HTR-8/SVneo (cell line): ENCODE results near the gene BABAM2.
A peak's percentile ranks its signal among the peaks of the same experiment; 100 is the strongest.

Experiments used
- DNase-seq: peaks from one replicate; pipeline ENCODE4 v3.0.0; 2011; ENCODE audit warnings: low spot score, mixed read lengths; ENCODE audit not compliant: insufficient read length
- FAIRE-seq: peaks from 2 replicates; lab custom pipeline; 2011; peaks lifted over from hg19 to GRCh38; lab: Jason Lieb, UNC

Gene BABAM2

DNA sequence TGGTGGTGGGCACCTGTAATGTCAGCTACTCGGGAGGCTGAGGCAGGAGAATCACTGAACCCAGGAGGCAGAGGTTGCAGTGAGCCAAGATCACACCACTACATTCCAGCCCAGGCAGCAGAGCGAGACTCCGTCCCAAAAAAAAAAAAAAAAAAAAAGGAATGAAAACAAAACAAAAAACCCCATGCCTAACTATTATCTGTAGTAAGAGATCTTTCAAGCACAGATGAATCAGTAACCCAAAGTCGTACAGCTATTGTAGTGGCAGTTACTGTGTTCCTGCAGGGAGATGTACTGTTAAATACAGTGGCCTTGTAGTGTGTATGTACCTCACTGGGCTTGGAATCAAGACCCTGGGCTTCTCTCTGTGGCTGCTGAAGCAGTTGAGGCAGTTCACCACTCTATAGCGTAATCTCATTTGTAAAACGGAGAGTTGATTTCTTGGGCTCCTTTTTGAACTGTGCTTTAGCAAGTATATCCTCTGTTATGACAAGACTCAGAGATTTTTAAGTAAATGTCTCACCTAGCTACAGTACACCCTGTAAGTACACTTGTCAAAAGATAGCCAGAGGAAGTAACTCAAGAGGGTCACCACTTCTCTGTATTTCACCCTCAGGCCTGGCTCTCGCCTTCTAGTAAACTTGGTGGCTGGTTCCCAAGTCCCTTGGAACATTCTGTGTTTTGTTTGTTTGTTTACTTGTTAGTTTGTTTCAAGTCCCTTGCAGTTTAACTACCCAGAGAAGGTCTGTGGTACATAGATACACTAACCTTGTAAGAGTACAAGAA lies 392.5 kb downstream of the BABAM2 start:
- DNase-seq (no peak), FAIRE-seq (no peak)

DNA sequence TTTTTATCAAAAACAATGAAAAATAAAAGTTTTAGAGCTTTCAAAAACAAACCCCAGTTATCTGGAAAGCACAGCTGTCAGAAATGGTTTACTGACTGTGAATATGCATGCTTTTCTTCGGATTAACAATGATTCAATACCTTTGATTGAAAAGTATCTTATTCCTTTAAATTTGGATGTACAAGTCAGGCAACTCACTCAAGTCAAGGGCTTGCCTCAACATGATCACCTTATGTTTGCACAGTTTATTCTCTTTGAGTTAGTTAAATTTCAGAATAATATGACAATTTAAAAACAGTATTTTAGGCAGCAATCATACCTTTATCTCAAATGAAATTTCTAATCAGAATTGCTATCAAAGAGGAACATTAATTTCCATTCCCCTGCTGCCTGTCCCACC lies 393.3 kb downstream of the BABAM2 start:
- no peak for FAIRE-seq
- no peak for DNase-seq

DNA sequence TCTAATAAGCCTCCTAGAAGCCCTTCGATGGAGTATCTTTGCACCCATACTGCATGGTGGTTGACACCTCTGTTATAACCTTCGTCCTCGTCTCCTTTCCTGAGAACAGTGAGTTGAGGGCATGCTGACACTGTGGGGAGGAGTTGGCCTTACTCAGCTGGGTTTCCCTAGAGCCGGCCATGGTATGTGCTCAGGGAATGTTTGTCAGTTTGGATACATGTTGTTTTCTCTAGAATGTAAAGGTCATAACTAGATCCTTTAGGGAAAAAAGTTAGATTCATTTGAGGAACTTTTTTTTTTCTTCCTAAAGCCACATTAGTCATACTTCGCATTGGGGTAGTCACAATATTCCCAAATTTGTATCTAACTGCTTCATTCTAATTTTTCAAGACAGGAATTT lies 396.1 kb downstream of the BABAM2 start:
- DNase-seq (no peak), FAIRE-seq (no peak)

DNA sequence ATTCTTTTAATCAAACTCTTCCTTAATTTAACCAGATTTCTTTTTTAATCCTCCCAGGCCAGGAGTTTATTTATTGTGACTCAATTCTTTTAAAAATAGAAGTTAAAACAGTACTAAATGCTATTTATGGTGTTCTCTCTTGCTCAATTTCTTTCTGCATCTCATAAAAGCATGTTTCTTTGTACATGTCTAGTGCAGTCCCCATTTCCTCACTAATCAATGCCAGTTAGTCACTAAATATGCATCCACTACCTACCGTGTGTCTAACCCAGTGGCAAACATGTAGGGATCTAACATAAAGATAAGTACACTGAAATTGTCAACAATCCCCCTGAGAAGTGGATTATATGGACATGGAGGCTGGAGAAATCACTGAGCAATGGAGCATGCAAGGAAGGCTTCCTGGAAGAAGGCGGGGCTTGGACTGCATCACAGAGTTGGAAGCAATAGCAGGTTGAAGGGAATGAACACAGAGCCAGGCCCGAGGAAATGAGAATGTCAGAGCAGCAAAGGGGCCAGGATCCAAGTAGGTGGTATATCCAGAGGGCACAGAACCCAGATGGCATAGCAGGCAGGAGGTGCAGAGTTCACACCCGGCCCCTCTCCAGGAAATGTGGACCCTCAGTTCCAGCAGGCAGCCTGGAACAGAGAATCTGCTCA lies 396.9 kb downstream of the BABAM2 start:
- FAIRE-seq (no peak), DNase-seq (no peak)

DNA sequence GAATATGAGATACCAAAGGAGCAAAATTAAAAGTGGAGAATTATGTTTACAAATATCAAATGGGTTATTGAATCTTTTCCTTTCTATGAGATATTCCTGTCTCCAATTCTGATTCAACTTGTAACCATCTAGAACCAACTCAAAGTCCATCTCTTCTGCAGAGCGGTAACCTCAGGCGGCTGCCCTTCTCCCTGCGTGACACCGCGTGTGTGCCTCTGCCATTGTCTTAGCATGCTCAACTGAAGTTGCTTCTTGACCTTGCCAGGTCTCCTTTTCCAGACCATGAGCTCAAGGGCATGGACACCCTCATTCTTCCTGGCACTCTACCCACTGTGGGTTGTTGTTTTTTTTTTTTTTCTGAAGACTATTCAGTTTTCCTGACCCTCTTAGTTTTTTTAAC lies 398.1 kb downstream of the BABAM2 start:
- DNase-seq (no peak), FAIRE-seq (no peak)

DNA sequence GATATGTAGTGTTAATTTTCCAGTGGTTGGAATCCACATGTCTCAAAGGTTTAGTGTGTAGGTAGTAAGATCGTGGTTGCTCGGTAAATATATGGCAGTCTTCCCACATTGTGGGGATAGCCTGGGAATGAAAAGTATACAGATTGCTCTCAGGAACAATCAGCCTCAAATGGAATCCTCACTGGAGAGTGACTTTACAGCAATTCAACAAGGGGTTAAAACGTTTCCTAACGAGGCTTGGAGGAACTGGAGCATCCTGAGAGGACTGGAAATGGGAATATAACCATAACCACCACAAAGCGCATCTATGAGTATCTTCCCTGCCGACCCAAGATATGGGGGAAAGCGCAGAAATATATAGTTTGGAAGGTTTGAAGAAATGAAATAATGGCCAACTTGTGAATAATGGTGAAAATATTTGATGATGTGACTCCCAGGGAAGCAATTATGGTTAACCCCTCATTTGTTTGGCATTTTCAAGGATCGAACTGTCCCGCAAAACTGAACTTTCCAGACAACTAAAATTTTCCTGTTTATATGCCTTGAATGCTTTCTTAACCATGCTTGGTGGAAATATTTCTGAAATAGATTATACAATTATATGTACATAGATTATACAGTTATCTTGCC lies 401.4 kb downstream of the BABAM2 start:
- no peak for FAIRE-seq
- no peak for DNase-seq

DNA sequence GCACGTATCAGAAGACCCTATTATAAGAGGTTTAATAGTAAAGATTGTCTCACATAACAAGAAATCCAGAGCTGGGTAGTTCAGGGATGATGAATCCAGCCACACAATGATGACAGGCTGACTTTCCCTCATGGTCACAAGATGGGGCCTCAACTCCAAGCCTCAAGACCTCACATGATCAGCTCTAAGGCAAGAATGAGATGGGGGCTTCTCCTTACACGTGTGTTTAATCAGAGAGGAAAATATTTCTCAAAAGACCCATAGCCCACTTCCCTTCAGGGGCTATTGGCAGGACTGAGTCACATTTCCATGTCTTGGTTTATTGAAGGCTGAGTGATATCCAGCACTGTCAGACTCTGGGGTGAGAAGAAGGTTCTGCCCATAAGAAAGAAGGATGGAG lies 402.0 kb downstream of the BABAM2 start:
- FAIRE-seq (no peak), DNase-seq (no peak)

DNA sequence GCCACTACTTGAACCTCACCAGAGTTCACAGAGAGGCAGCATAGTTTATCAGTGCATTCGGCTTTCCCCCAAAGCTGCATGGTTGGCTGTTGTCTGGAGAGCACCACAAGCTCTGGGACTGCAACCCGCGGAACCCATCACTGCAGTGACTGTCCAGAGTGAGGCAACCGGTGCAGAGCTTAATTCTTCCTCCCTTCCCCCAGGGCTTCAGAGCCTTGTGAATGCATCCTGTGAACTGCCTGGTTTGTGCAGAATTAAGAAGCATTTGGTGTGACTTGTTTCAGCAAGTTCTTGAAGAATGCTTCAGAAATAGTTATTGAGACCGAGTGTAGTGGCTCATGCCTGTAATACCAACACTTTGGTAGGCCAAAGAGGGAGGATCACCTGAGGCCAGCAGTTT lies 402.9 kb downstream of the BABAM2 start:
- DNase-seq, result no peak
- FAIRE-seq, result peak; percentile 31

DNA sequence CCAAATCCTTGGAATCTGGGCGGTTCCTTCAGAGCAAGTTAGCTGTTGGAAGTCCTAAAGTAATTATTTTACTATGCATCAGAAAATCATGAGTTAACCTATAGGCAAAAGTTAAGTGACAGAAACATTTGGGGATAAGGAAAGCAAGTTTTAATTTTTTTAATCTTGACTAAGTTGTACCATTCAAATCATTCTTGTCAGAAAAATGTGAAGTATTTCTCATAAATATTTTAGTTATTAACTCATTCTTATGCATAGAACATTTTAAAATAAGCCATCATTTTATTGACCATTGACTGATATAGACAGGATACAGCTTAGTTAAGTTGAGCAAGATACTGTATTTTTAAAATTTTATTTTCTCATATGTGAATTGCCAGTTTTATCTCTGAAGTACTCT lies 403.9 kb downstream of the BABAM2 start:
- no peak for FAIRE-seq
- DNase-seq, result no peak

DNA sequence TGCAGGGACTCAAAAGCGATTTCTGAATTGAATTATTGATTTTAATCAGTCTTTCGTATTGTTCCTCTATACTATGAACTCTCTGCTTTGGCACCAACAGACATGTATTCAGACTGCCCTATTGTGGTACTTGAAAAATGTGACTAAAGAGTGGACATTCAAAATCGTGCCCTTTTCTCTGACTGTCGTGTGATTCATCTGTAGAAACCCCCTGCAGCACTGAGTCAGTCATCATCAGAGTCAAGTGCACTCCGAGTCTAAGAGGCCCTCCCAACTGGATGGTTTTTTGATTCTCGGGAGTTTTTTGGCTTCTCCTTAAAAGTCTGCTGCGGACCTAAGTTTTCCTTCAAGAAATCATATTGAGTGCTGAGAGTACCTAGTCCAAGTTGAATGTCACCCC lies 405.7 kb downstream of the BABAM2 start:
- FAIRE-seq, result no peak
- DNase-seq, result peak; percentile 55

DNA sequence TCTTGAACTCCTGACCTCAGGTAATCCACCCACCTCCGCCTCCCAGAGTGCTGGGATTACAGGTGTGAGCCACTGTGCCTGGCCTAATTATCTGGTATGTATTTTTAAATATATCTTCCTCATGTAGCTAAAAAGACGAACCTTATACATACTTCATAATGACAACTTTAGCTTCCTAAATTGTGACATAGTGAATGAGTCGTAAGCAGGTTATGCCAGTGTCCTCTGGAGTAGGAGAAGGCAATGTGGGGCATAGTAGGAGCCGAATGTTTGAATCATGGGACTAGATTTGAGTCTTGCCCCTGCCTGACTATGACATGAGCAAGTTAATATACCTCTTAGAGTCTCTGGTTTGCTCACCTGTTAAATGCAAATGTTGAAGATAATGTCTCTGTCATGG lies 406.4 kb downstream of the BABAM2 start:
- DNase-seq (peak; percentile 41), FAIRE-seq (no peak)

DNA sequence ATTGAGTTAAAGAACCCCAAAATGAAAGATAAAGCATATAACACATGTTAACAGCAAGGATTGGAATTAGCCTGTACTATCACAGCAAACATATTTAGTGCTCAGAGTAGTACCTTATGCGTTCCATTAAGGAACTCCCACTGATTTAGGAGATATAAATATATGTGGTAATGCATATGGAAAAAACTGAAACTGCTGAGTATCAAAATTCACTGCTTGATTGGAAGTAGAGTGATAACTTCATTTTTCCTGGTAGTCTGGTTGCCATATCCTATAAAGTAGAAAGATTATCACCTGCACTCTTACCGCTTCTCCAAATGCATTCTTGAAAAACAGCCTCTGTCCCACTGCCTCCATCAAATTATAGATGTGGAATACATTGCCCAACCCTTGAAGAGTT lies 407.0 kb downstream of the BABAM2 start:
- DNase-seq (no peak), FAIRE-seq (no peak)

DNA sequence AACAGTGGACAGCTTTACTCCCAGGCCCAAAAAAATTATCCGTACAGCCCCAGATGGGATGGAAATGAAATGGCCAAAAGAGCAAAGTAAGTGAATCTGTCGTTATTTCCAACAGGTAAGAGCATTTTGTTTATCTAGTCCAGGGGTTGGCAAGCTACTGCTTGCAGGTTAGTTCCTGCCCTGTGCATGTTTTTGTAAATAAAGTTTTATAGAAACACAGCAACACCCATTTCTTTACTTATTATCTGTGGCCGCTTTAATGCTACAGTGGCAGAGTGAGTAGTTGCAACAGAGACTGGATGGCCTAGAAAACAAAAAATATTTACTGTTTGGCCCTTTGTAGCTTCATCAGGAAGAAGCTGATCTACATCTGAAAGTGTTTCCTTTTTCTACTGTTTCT lies 407.9 kb downstream of the BABAM2 start:
- DNase-seq (no peak), FAIRE-seq (no peak)

DNA sequence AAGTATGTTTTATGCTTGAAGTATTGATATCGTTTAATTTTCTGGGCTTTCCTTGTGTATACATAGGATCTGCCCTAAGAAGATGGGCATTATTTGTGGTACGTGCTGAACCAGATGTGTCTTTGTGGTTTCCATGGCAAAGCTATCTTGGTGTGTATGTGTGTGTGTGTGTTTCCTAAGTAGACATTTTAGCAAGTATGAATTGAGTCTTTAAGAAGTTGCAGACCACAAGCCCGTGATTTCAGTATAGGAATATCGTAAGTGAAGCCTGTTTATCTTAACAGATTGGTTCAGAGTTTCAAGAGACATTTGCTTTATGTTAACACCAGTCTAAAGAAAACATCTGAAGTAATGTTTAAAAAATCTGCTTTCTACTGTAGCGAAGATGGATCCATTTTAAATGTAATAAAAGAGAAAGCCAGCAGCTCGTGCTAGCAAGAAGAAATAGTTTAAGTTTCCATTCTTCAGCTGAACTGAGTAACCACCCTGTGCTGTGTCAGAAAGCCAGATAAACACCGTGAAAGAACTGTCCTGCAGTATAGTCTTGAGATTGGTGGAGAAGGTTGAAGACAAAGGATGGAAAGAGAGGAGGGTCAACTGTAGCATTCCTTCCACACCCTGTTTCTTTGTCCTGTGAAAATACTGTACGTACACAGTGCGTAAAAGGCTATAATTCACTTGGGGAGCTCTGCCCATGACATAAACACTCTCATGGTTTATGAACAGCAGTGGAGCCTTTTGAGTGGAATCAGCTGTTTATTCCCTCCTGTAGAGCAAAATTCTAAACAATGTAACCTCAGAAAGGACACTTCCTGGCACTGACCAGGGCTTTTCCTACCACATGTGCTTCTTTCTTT lies 410.2 kb downstream of the BABAM2 start:
- DNase-seq (no peak), FAIRE-seq (no peak)

DNA sequence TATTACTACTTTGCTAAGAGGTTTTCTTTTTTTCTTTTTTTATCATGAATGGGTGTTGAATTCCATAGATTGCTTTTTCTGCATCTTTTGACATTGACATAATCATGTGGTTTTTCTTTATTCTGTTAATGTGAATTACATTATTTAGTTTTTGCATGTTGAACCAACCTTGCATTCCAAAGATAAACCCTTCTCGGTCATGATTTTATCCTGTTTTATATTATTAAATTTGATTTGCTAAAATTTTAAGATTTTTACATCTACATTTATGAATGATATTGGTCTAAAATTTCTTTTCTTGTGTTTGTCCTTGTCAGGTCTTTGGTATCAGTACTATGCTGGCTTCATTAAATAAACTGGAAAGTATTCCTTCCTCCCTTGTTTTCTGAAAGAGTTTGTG lies 414.7 kb downstream of the BABAM2 start:
- DNase-seq, result no peak
- FAIRE-seq, result no peak

DNA sequence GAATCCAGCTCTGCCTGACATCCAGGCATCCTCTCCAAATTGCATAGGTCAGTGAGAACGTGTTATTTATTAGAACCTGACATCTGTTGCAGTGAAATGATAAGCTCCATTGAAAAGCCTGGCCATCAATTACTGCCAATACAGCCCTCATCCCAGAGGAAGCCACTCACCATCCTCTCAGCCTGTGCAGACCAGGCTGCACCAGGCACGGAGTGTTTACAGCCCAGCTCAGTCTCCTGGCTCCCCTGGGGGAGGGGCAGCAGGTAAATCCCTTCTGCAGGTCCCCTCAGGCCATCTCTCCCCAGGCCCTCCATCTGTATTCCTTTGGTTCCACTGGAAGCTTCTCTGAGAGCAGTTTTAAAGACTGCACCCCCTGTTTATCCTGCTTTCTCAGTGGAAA lies 419.6 kb downstream of the BABAM2 start:
- no peak for FAIRE-seq

DNA sequence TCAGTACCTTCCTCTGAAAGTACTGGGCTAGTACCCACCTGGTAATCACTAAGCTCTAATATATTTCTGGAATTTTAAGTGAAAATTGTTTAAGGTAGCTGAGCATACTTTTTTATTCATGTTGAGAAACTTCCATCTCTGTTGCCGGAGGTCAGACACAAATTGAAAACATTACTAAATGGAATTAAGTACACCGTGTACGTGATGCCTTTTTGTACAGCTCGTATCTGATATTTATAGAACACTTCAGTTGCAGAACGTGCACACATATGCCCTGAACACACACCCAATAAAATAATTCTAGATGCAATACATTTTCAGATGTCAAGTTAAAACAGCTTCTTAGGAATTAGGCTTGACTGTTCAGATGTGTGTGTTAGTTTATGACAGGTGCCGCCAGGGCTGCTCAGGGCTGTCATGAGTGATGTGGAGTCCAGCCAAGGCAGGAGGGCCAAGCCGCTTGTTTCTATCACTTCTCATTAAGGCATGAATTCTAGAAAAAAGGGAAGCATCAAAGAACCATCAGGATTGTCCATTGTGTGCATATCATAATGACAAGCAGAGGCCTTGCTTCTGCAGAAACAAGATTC lies 421.2 kb downstream of the BABAM2 start:
- no peak for DNase-seq
- FAIRE-seq, result no peak

More for the DNA sequence above, 419.6 kb downstream of the BABAM2 start:
- no peak for DNase-seq

DNA sequence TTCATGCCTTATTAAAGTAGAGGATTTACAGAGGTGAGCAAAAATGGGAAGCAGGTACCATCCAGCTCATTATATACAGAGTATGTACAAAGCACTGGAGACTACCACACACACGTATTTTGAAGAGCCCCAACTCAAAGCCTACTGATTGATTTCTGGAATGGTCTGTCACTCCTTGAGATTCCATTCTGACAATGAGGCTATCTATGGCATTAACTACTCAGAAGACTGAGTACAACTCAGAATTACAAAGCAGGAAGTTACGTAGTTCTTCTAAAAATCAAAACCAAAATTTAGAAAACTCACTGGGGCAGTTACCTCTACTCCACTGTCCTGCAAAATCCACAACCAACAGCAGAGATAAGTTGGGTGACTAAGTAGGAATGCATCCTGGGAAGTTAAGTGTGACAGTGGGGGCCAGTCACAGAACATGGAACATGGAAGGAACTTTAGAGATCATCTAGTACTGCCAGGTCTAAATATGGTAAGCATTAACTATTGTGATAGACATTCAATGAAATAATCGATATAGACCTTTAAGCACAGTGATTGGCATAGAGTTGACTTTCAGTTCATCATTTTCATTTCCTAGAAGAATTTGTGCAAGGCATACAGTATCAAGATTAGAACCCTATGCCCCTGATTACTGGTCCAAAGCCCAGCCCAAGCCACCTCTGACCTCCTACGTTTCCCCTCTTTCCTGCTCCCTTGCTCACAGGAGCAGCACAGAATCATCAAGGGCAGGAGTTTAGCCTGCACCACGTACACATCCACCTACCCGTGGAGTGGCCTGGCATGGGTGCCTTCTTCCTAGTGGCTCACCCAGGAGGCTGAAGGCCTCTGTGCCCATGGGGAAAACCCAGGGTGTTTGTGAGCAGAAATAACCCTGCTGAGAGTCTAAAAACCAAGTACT lies 422.0 kb downstream of the BABAM2 start:
- FAIRE-seq, result no peak

DNA sequence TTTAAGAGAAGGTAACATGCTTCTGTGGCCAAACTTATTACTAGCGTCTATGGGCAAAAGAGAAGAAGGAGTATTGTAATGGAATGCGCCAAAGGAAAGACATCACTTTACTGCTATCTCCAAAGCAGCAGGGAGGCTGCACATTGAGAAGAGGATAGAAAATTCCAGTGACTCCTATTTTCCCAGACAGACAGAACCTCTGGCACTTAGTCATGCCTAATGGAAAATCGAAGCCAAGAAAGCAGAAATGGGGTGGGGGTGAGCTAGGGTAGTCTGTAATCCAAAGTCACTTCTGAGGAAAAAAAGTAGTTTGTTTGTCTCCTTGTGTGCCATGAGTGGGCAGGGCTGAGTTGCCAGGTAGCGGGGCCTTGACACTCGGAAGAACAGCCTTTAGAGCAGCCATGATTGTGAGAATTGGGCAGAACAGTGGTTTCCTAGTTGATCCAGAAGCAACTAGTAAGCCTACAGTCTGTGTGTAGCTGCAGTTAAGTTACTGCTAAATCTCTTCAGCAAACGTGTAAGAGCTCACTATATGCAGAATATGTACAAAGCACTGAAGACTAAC lies 422.8 kb downstream of the BABAM2 start:
- DNase-seq, result no peak
- no peak for FAIRE-seq

More for the DNA sequence above, 422.0 kb downstream of the BABAM2 start:
- no peak for DNase-seq
